T-helper 1 cell (primary cell): ENCODE results near the gene ACTR5.

Experiments used
- DNase-seq, 5 donors: peaks; one replicate each; pipeline ENCODE4 v3.0.0-alpha.2; 2012 to 2020

The ACTR5 gene

GRCh38 chr20:38729767-38730166, 18.5 kb upstream of the ACTR5 start:
- DNase-seq, result no peak

GRCh38 chr20:38730167-38730988, 17.9 kb upstream of the ACTR5 start:
- DNase-seq, result no peak

DNA sequence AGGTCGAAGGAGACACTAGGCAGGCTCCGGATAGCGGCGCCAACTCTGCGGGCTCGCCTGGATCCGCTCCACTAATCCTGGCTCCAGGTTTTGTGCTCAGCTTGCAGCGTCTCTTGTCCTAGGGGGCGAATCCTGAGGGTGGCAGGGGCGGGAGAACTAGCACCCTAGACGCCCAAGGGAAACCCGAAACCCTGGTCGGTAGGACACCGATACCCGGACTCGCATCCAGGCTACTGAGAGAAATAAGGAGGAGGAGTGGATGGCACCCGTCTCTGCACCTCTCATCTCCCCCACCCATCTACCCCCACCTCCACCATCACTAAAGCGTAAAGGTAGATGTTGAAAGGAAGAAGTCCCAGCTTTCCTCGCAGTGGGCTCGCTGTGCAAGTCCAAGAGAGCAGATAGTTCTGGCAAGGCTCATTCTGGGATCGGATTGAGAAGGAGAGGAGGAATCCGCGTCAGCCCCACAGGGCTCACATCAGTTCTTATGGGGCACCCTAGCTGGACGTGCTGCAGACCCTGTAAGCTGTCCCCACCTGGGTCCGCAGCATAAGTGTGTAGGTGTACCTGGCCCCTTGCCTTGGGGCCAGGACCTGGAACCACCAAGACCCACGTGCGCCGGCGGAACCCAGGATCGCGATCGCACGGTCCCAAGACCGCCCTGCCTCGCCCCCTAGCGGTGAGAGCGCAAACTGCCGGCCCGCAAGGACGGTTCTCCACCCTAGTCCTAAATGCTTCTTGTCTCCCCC, 17.1 kb upstream of the ACTR5 start:
- DNase-seq, result peak; percentile 43 to 70 (median 64)

GRCh38 chr20:38731738-38732113, 16.5 kb upstream of the ACTR5 start:
- DNase-seq, result no peak

DNA sequence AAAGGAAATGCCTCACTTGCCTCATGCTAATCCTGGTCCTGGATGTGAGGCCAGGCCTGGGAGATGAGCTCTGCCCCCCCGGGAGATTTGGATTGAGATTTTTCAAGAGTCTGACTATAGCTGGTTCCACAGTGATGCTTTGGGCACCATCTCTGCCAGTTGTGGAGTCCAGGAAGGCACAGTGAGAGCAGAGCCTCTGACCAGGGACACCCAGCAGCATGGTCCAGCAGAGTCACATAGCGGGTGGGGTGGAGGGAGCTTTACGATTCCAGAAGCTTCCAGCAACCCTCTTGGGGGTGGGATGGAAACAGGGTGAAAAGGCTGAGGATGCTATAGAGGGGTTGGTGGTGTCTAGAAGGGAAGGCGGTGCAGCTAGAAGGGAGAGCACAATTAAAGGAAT, 15.3 kb upstream of the ACTR5 start:
- DNase-seq, result no peak

- no peak for DNase-seq
Observed at GRCh38 chr20:38735172-38735571, 13.1 kb upstream of the ACTR5 start.

- DNase-seq, result no peak
Observed at GRCh38 chr20:38737887-38738286, 10.4 kb upstream of the ACTR5 start.

GRCh38 chr20:38745757-38746156, 2.5 kb upstream of the ACTR5 start:
- DNase-seq, result no peak

DNA sequence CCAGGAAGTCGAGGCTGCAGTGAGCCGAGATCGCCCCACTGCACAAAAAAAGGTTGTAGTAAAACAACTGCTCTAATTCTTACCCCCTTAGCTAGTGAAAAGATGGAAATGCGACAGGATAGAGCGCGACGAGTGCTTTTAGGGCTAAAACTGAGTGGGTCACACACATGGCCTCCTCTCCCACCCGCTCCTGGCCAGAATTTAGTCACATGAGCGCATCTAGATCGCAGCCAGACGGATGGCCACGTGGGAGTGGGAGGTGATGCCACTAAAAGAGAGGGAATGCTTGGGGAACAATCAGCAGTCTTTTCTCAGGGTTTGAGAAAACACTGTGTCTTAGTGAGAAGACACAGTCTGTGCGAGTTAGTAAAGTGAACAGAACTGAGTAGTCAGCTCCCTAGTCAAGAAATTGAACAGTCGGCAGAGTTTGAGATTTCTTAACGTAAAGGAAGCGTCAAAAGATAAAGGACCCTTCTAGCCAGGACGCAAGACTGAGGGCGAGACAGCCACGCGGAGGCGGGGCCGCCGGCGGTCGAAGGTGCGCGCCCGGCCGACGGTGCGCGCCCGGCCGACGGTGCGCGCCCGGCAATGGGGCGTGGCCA, 664 bp upstream of the ACTR5 start:
- no peak for DNase-seq

GRCh38 chr20:38748861-38749149, 545 bp downstream of the ACTR5 start:
- DNase-seq, result peak in 2 of 5 donors; percentile 38 to 59

- DNase-seq, result peak in 2 of 5 donors; percentile 21 to 40
Observed at GRCh38 chr20:38751360-38751976, 3.2 kb downstream of the ACTR5 start.

GRCh38 chr20:38752029-38752428, 3.8 kb downstream of the ACTR5 start:
- DNase-seq, result no peak

GRCh38 chr20:38754924-38755323, 6.7 kb downstream of the ACTR5 start:
- DNase-seq, result no peak

DNA sequence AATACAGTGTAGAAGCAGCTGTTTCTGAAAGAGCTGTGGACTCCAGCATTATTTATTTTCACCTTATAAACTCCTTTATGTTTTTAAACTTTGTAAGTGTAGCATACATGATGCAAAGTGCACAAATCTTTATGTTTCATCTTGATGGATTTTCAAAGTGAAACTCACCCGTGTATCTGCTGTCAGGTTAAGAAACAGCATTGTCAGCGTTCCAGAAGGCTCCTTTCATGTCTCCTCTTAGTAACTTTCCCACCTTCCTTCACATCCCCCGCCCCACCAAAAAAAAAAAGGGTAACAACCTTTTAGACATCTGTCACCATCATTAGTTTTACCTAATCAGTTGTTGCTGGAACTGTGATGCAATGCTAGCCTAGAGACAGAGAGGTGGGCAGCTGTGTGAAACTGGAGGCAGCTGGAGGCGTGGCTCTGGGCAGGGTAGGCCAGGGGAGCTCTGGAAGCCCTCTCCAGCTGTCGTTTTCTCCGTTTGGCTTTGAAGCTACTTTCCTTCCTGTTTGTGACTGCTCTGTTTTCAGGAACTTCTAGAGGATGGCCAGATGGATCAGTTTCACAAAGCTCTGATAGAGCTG, 7.2 kb downstream of the ACTR5 start:
- no peak for DNase-seq

DNA sequence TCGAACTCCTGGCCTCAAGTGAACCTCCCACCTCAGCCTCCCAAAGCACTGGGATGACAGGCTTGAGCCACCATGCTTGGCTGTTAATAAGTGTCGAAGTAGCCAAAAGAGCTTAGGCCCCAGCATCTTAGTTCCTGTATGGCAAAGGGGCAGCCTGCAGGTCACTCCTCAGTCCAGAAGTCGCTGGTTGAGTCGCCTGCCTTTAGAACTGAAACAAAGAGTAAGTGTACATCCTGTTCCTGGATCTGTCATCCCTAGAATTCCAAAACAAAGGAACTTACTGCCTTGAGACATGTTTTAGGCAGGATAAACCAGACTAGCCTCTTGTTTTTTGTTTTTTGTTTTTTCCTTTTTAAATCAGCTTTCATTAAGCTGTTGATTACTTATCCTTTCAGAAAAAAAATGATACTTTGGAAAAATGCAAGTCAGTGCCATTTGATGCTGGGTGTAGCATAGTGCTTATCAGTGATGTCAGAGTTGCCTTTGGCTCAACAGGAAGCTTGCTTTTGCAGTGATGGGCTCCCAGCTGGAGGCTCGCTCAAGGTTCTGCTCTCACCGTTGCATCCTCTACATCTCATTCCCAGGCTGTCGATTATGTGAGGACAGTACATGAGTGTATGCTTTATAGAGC, 9.0 kb downstream of the ACTR5 start:
- DNase-seq, result no peak

- no peak for DNase-seq
Observed at GRCh38 chr20:38759106-38759505, 10.8 kb downstream of the ACTR5 start.

GRCh38 chr20:38760978-38761377, 12.7 kb downstream of the ACTR5 start:
- DNase-seq, result no peak

- no peak for DNase-seq
Observed at GRCh38 chr20:38762174-38762573, 13.9 kb downstream of the ACTR5 start.

- no peak for DNase-seq
Observed at GRCh38 chr20:38763616-38764015, 15.4 kb downstream of the ACTR5 start.

DNA sequence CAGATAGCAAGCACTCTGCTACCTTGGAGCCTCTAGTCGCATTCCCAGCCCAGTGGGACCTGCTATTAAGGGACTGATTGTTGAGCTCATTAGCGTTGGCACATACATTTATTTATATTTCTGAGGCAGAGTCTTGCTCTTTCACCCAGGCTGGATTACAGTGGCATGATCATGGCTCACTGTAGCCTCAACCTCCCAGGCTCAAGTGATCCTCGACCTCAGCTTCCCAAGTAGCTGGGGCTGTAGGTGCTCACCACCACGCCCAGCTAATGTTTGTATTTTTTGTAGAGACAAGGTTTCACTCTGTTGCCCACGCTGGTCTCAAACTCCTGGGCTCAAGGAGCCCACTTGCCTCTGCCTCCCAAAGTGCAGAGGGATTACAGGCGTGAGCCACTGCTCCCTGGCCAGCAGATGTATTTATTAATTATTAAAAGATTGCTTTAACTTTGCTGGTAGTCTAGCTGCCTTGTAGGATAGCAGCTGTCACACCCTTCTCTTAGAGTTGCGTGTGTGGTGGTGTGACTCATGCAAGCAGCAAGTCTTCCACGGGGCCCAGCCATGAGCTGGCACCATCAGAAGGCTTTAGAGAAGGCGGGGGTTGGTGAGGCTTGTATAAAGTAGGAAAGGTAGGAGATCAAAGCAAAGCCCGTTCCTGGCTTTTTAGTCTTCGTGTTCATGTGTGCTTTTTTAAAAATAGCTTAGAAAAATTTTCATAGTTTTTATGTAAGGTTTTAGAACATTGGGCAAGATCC, 16.5 kb downstream of the ACTR5 start:
- DNase-seq, result peak in 1 of 5 donors; percentile 57

DNA sequence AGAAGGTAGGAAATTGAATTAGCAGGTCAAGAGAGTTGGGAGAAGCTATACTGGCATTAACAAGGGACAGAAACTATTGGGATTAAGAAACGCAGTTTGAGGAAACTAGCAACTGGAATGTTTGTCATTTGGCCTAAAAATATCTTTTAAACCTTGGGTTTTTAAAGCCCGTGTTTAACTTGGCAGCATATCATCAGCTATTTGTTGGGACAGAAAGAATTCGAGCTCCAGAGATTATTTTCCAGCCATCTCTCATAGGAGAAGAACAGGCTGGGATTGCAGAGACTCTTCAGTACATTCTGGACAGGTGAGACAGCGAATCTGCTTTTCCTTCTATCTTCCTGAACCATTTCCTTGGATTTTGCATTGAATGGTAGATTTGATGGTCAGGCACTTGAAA, 17.8 kb downstream of the ACTR5 start:
- DNase-seq, result no peak
